ENCODE measurements around the gene LMF2.

Gene LMF2

DNA sequence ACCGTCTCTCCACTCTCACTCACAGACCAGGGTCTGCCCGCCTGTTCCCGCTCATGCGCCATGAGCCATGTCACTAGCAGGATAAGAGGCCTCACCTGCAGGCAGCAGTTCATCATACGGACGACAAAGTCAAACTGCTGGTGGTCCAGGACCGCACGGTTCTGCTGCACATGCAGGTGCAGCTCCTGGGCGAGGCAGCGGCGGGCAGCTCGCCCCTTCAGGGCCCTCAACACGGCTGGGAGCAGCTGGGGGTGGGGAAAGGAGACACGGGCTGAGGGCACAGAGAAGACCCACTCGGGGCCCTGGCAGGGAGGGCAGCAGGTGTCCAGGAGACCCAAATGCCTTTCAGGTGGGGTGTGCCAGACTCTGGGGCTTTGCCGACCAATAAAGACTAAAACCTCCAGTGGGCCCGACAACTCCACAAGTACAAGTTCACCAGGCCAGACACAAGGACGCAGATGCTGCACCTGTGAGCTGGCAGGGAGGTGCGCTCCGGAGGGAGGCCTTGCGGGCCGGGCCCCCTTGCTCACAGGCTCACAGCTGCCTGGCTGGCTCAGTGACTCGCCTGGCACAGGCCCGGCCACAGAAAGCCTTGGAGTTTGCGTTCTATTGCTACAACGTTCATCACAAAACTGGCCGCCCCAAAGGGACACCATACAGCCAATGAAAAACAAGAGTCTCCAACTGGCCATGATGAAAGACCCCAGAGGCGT is 44.2 kb downstream of the LMF2 start:
- DNase-seq (ENCODE audit: low read depth) = no peak

DNA sequence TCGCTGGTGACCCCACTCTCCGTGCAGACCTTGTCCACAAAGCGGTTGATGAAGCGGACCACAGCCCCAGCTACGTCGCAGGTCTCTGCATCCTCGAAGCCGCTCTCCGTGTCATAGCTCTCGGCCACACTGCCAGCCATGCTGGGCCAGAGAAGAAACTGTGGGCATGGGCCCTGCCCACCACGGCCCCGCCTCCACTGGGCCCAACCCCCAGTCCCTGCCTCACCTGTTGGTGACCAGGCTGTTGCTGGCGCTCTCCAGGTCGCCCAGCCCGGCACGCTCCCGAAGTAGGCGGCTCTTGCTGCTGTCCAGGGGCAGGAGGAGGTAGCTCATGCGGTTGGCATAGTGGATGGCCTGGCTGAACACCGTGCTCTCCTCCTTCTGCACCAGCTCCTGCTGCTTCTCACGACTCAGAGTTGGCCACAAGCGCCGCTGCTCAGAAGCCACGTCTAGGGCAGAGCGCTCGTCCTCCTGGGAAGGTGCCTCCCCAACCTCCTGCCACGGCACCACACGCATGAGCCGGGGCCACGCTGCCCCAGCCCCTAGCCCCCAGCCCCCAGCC is 45.4 kb downstream of the LMF2 start:
- DNase-seq (ENCODE audit: low read depth) = no peak

DNA sequence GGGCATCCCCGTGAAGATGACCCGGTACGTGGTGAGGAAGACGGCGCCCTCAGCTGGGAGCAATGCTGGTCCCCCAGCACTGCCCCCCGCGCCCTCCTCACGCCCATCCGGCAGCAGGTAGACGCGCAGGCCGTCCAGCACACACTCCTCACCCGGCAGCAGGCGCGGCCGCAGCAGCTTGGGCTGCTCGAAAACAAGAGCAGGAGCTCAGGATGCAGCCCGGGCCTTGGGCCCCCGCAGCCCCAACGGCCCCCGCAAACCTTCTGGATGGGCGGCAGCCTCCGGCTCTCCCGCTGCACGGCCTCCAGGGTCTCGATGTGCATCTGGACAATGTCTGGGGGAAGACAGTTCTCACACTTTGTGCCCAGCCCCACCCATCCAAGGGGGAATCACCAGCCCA is 46.0 kb downstream of the LMF2 start:
- DNase-seq (ENCODE audit: low read depth) = no peak

DNA sequence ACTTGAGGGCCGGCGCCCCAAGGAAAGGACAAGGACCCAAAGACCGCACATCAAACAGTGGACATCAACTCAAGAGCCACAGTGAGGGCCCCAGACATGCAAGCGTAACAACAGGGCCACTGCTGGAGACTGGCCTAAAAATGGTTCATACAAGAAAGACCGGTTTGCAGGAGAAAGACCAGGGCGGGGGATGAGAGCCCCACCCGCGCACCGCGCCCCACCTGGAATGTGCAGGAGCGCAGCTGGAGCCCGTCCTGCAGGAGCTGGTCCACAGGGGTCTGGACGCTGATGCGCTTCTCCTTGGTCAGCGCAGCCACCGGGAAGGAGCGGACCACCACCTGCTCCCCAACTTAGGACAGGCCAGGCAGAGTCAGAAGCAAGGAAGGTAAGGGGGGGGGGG is 46.6 kb downstream of the LMF2 start:
- DNase-seq (ENCODE audit: low read depth) = no peak

DNA sequence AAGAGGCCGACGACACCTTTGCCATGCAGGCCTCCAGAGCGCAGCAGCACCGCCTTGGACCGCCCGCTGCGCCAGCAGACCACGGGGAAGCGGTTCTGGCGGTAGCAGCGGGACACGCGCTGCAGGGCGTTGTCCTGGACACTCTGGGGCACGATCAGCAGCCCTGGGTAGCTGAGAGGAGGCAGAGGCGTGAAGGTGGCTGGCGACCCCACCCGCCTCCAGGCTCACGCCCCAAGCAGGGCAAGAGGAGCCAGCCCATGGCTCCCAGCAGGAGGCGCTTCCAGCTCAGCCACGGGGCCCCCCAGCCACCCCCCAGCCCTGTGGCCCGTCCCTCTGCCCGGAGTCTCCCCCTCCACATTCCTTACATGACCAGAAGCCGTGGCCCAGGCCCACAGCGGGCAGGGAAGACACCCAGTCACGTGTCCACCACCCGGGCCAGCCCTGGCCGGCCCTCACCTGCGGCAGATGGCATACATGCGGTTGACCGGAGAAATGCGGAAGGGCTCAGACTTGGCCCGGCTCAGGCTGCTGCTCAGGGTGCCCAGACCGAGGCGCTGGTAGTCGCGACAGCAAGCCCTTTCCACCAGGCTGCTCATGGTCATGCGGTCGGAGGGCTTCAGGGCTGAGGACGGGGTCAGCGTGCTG is 47.9 kb downstream of the LMF2 start:
- no peak for DNase-seq (ENCODE audit: low read depth)

DNA sequence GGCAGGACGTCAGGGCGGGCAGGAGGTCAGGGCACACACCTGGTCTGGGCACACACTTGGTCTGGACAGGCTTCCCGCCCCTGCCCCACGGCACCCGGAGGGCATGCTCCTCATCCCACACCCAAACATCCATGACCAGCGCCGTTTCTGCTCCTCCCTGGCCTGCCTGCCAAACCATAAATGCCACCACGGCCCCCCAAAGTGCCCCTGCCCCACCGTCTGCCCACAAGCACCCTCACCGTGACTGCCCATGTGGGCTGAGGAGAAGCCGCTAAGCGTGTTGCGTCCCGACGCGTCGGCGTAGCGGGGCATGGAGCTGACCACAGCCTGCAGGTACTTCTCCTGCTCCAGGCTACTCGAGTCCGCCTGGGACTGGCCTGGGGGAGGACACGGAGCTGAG is 48.5 kb downstream of the LMF2 start:
- DNase-seq (ENCODE audit: low read depth) = no peak

DNA sequence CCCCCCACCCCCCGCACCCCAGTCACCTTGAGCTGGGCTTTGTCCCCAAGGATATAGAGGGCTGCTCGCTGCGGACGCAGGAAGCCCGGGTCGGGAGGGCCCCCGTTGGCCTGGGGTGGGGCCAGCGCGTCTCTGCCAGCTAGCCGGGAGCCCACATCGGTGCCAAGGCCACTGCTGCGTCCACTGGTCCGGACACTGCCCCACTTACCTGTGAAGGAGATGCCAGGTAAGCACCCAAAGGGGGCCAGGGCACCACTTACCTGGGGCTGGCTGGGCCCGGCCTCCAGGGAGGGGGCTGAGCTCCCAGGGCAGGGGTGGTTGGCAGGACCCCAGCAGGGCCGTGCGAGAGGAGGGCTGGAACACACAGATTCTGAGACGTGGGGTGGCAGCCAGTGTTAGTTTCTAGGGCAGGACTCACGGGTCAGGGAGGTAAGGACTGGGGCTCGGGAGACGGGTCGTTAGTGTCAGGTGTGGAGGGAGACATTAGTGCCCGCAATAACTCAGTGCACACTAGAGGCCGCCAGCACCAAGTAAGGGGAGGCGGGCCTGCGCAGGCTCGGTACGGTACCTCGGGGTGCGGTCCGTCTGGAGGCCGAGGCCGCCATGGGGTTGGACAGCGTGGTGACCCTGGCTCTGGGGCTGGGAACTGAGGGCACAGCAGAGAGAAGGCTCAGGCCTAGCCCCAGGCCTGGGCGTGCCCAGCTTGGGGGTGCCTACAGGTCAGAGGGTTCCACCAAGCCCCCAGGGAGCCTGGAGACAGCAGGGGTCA is 50.9 kb downstream of the LMF2 start:
- DNase-seq (ENCODE audit: low read depth) = no peak

DNA sequence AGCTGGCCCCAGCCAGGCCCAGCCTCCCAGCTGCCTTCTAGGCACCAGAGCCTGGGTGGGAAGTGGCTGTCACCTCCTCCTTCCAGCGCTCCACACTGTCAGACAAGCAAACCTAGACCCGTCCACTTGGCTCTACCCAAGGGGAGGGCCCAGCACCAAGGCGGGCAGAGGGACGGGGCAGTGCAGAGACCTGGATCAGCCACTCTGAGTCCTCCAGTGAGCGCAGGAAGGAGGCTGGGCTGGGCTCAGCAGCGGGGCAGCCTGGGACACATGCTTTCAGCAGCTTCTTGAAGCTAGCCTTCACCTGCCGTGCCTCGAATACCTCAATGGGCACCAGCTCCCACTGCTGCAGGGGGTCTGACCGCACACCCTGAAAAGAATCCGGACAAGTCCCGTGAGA is 51.5 kb downstream of the LMF2 start:
- no peak for DNase-seq (ENCODE audit: low read depth)

DNA sequence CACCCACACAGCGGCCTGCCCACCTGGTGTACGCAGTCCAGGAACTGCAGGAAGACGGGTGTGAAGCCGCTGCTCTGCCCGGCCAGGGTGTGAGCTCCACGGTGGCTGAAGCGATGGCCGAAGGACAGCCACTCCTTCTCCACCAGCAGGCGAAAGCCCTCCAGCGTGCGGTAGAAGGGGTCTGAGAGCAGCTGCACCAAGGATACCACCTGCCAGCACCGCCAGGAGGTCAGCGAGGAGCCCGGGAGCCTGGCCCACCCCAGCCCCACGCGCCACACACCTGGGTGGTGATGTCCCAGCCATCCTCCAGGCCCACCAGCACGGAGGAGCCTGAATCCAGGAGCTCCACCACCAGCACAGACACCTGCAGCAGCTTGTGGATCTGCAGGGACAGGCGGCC is 52.3 kb downstream of the LMF2 start:
- DNase-seq (ENCODE audit: low read depth) = no peak

DNA sequence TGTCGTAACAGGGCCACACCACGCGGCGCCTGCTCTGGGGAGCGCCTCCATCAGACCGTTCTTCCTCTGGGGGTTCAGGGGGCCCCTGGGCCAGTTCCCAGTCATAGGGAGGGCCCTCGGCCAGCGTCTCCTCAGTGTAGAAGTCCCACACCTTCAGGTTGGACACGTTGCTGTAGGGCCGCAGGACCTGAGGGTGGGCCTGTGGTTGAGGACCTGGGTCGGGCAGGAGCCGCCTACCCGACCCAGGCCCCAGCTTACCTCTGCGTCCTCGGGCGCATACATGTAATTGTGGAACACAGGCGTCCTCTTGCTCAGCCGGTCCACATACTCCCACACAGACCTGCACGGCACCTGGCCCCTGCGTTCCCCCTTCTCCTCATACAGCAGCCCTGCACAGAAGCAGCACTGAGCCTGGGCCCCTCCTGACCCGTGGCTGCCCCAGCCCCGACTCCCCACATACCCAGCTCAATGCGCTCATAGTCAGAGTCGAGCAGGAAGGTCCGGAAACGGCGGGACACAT is 52.9 kb downstream of the LMF2 start:
- DNase-seq (ENCODE audit: low read depth) = no peak
